ENCODE results near the gene RMND5B.
"Not testable (repeated sequence)": the region's sequence is repeated elsewhere in the genome, so short reads cannot be mapped to it uniquely, and the experiment has no call there.

RMND5B gene

GRCh38 chr5:178130576-178131445 lies at the start of gene RMND5B:
TSS of gene RMND5B (plus strand) at chr5:178131014. CDS start at chr5:178138120, 7,106 bp downstream.
- peak; percentile 58 to 77 for DNase-seq (ENCODE audit: low read depth in 1 of 2, low spot score in 1 of 2)

GRCh38 chr5:178081571-178082243 lies 49.1 kb upstream of the RMND5B start:
- no peak for DNase-seq (ENCODE audit: low read depth in 1 of 2, low spot score in 1 of 2)

DNA sequence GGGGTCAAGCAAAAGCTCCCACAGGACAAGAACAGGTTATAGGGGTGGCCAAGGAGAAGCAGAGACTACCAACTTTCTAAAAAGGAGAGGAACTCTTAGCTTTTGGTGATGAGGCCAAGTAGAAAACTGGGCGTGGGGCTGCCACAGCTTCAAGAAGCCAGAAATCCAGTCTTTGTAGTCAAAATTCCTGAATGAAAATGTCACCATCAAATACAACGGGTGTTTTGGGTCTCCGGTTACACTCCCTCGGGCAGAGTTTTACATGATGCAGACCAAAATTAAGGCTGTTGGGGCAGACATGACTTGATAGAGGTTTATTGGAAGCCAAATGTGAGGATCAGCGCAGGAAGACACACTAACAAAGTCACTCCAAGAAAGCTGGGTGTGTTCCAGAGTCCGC lies 46.9 kb upstream of the RMND5B start:
- no peak for DNase-seq (ENCODE audit: low read depth in 1 of 2, low spot score in 1 of 2)

- no peak for DNase-seq (ENCODE audit: low read depth in 1 of 2, low spot score in 1 of 2)
Measured at GRCh38 chr5:178085316-178085715, 45.5 kb upstream of the RMND5B start.

- no peak for DNase-seq (ENCODE audit: low read depth in 1 of 2, low spot score in 1 of 2)
Measured at GRCh38 chr5:178086266-178086665, 44.5 kb upstream of the RMND5B start.

- not testable (repeated sequence) for DNase-seq (ENCODE audit: low read depth in 1 of 2, low spot score in 1 of 2)
Measured at GRCh38 chr5:178087199-178087598, 43.6 kb upstream of the RMND5B start.

DNA sequence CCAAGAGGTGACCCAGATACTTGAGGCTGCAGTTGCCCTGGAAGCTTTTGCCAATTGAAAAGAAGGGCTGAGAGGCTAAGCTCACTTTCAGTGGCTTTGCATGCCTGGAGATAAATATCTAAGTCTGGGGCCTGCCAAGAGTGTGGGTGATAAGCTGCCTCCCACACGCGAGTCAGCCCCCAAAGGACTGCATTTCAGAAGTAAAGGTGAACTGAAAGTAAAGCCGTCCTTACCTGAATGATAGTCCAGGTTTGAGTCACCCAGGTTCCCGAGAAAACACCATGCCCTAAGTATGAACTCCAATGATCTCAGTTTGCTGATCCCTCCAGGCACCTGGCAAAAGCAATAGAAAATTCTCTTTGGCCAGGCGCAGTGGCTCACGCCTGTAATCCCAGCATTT lies 40.0 kb upstream of the RMND5B start:
- no peak for DNase-seq (ENCODE audit: low read depth in 1 of 2, low spot score in 1 of 2)

- no peak for DNase-seq (ENCODE audit: low read depth in 1 of 2, low spot score in 1 of 2)
Measured at GRCh38 chr5:178093134-178093533, 37.7 kb upstream of the RMND5B start.

- DNase-seq (ENCODE audit: low read depth in 1 of 2, low spot score in 1 of 2): no peak
Measured at GRCh38 chr5:178094345-178094744, 36.5 kb upstream of the RMND5B start.

DNA sequence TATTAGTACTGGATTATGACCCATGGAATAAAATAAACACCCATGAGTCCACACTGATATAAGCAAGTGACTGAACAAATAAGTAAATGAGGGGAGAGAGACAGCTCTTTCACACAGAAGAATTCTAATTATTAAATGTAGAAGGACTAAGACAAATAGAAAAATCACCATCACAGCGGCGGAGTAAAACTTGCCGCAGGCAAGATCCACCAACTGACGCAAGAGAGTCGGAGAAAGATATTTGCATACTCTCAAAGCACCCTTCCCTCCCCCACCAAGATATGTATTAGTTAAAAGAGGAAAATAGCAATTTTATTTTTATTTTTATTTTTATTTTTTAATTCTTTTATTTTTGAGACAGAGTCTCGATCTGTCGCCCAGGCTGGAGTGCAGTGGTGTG lies 32.1 kb upstream of the RMND5B start:
- no peak for DNase-seq (ENCODE audit: low read depth in 1 of 2, low spot score in 1 of 2)

GRCh38 chr5:178103612-178104011 lies 27.2 kb upstream of the RMND5B start:
- no peak for DNase-seq (ENCODE audit: low read depth in 1 of 2, low spot score in 1 of 2)

DNA sequence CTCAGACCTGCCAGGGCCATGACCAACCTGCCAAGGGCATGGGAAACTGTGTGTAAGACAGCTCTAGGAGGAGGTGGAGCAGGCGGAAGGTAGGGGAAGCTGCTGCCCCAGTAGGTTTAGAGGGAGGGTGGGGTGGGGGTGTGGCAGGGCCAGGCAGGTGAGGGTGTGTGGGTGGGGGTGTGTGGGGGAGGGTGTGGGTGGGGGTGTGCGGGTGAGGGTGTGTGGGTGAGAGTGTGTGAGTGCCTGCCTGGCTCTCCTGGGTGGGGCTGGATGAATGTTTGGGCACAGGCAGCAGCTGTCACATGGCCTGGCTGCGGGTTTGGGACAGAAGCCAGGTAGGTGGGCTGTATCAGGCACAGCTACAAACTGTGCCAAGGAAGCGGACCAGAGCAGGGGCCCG lies 26.3 kb upstream of the RMND5B start:
- DNase-seq (ENCODE audit: low read depth in 1 of 2, low spot score in 1 of 2): no peak

GRCh38 chr5:178106086-178106485 lies 24.7 kb upstream of the RMND5B start:
- DNase-seq (ENCODE audit: low read depth in 1 of 2, low spot score in 1 of 2): no peak

DNA sequence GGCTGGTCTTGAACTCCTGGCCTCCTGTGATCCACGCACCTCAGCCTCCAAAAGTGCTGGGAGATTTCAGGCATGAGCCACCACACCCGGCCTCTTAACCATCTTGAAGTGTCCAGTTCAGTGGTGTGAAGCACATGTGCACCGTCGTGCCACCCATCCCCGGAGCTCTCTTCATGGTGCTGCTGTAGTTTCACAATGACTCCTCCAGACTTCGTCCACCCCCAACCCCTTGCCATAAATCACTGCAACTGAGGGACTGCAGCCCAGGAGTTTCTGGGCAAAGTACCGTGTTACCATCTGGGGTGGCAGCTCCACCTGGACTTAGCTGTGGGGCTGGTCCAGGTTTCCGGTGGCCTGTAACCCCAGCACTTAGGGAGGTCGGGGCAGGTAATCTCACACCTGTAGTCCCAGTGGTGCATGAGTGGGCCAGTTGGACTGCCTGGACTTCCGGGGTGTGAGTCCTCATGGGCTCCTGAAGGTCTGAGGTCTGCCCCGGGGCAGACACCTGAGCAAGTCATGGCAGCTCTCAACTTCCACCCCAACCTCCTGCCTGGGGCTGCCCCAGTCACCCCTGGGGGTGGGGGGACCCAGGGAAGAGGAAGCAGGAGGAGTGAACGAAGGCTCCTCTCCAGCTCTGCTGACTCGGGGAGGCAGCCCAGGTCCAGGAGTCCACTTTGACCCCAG lies 24.1 kb upstream of the RMND5B start:
- no peak for DNase-seq (ENCODE audit: low read depth in 1 of 2, low spot score in 1 of 2)

- DNase-seq (ENCODE audit: low read depth in 1 of 2, low spot score in 1 of 2): no peak
Measured at GRCh38 chr5:178107756-178108310, 23.0 kb upstream of the RMND5B start.

GRCh38 chr5:178108446-178108845 lies 22.4 kb upstream of the RMND5B start:
- no peak for DNase-seq (ENCODE audit: low read depth in 1 of 2, low spot score in 1 of 2)

GRCh38 chr5:178108966-178109365 lies 21.8 kb upstream of the RMND5B start:
- DNase-seq (ENCODE audit: low read depth in 1 of 2, low spot score in 1 of 2): no peak

DNA sequence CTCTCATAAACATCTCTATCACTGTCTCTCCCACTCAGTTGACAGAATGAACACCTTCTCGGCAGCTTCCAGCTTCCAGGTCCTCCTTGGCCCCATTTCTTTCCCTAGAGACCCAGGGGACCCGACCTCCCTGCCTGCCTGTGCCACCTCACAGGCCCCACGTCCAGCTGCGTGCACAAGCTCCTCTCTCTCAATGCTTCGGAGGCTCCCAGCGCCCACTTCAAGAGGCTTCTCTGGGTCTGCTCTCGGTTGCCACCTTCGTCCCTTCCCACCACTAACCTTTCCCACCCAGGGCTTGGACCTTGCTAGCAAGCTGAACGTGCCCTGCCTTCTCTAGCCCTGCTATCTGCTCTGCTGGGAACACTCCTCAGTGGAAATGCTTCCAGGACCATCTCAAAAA lies 20.3 kb upstream of the RMND5B start:
- no peak for DNase-seq (ENCODE audit: low read depth in 1 of 2, low spot score in 1 of 2)

DNA sequence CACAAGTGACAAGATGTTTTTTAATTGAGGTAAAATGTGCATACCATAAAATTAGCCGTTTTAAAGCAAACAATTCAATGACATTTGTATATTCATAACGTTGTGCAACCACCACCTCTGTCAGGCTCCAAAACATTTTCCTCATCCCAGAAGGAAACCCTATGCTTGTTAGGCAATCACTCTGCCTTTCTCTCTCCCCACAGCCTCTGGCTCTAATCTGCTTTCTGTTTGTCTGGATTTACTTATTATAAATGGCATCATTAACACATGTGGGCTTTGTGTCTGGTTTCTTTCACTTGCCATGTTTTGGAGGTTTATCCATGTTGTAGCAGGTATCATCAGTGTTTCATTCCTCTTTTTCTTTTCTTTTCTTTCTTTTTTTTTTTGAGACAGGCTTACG lies 18.9 kb upstream of the RMND5B start:
- DNase-seq (ENCODE audit: low read depth in 1 of 2, low spot score in 1 of 2): no peak

DNA sequence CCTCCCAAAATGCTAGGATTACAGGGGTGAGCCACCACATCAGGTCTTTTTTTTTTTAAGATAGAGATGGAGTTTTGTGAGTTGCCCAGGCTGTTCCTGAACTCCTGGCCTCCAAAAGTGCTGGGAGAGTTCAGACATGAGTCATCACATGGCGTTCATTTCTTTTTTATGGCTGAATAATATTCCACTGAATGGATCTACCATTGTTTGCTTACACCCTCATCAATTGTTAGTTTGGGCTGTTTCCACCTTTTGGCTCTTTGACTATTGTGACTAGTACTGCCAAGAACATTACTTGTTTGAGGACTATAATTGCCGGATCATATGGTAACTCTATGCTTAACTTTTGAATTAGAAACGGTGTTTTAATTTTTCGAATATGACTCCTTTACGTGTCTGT lies 18.3 kb upstream of the RMND5B start:
- DNase-seq (ENCODE audit: low read depth in 1 of 2, low spot score in 1 of 2): no peak

GRCh38 chr5:178113141-178113787 lies 17.6 kb upstream of the RMND5B start, which contains the start of gene N4BP3:
TSS of gene N4BP3 (plus strand) at chr5:178113532. CDS start at chr5:178119584, 6,052 bp downstream.
- peak; percentile 58 to 80 for DNase-seq (ENCODE audit: low read depth in 1 of 2, low spot score in 1 of 2)

Data from activated T-helper 1 cell treated with anti-CD3 and anti-CD28 coated beads, Interleukin-2, amount 50 U/mL, for 16 hours (primary cell).